Measurements from ENCODE around the gene SCN3B.

GRCh38 chr11:123642435-123642834 lies 12.0 kb downstream of the SCN3B start:
- TF ChIP-seq REST (IDR thresholded peaks at IDR 0.05; ENCODE audit: insufficient read depth in 1 of 2, low read depth in 2 of 2, low read length in 2 of 2): no peak
- no peak for TF ChIP-seq POLR2AphosphoS5 (IDR thresholded peaks at IDR 0.05; ENCODE audit: low read depth, low read length)
